NCI-H446 (cell line): Measurements from ENCODE around the gene JAG2.

Experiments used
- DNase-seq, 2 experiments: peaks; one replicate each; lab custom pipeline; 2025; lab: John Stamatoyannopoulos, UW

The JAG2 gene

GRCh38 chr14:105165134-105165704 is 3.4 kb downstream of the JAG2 start:
- no peak for DNase-seq

GRCh38 chr14:105163040-105163742 is 5.4 kb downstream of the JAG2 start:
- DNase-seq: no peak

GRCh38 chr14:105162669-105162979 is 6.0 kb downstream of the JAG2 start:
- DNase-seq: no peak

- DNase-seq: no peak
Measured at GRCh38 chr14:105161964-105162668, 6.5 kb downstream of the JAG2 start.

GRCh38 chr14:105161309-105161708 is 7.3 kb downstream of the JAG2 start:
- no peak for DNase-seq

GRCh38 chr14:105160776-105161175 is 7.8 kb downstream of the JAG2 start:
- no peak for DNase-seq

GRCh38 chr14:105159344-105159743 is 9.2 kb downstream of the JAG2 start:
- no peak for DNase-seq

- DNase-seq: no peak
Measured at GRCh38 chr14:105158794-105159193, 9.8 kb downstream of the JAG2 start.

- no peak for DNase-seq
Measured at GRCh38 chr14:105157872-105158271, 10.7 kb downstream of the JAG2 start.

GRCh38 chr14:105156414-105157375 is 11.9 kb downstream of the JAG2 start:
- DNase-seq: no peak

- no peak for DNase-seq
Measured at GRCh38 chr14:105155681-105156413, 12.7 kb downstream of the JAG2 start.

GRCh38 chr14:105155071-105155651 is 13.4 kb downstream of the JAG2 start:
- no peak for DNase-seq

- no peak for DNase-seq
Measured at GRCh38 chr14:105154476-105154871, 14.1 kb downstream of the JAG2 start.

- DNase-seq: no peak
Measured at GRCh38 chr14:105153739-105154475, 14.7 kb downstream of the JAG2 start.

- no peak for DNase-seq
Measured at GRCh38 chr14:105153331-105153731, 15.2 kb downstream of the JAG2 start.

- DNase-seq: no peak
Measured at GRCh38 chr14:105152794-105153241, 15.8 kb downstream of the JAG2 start.

- DNase-seq: no peak
Measured at GRCh38 chr14:105151838-105152793, 16.5 kb downstream of the JAG2 start.

GRCh38 chr14:105151084-105151837 is 17.3 kb downstream of the JAG2 start:
- DNase-seq: no peak
